ENCODE data around the gene VPS13D. TPM values are rescaled to one million over a fixed set of nuclear protein-coding genes. Genes with fewer than 3 reads are reported as not detected.

VPS13D gene
- total RNA-seq, 1 experiment from 2014 or later: 9.6 TPM

GRCh38 chr1:12405325-12406210 is 175.7 kb downstream of the VPS13D start:
- DNase-seq (ENCODE audit: low spot score): peak; percentile 33

- no peak for DNase-seq (ENCODE audit: low spot score)
These were observed 176.6 kb downstream of the VPS13D start for GRCh38 chr1:12406211-12407021.

GRCh38 chr1:12407050-12407961 is 177.5 kb downstream of the VPS13D start:
- peak; percentile 79 for DNase-seq (ENCODE audit: low spot score)

GRCh38 chr1:12407962-12408454 is 178.2 kb downstream of the VPS13D start:
- DNase-seq (ENCODE audit: low spot score): no peak

GRCh38 chr1:12408662-12409061 is 178.8 kb downstream of the VPS13D start:
- DNase-seq (ENCODE audit: low spot score): no peak

GRCh38 chr1:12409681-12410080 is 179.9 kb downstream of the VPS13D start:
- DNase-seq (ENCODE audit: low spot score): no peak

GRCh38 chr1:12410351-12410750 is 180.5 kb downstream of the VPS13D start:
- DNase-seq (ENCODE audit: low spot score): no peak

GRCh38 chr1:12411098-12411497 is 181.3 kb downstream of the VPS13D start:
- no peak for DNase-seq (ENCODE audit: low spot score)

GRCh38 chr1:12411747-12412146 is 181.9 kb downstream of the VPS13D start:
- DNase-seq (ENCODE audit: low spot score): no peak

- no peak for DNase-seq (ENCODE audit: low spot score)
These were observed 182.6 kb downstream of the VPS13D start for GRCh38 chr1:12412439-12412838.

GRCh38 chr1:12413664-12414410 is 184.0 kb downstream of the VPS13D start:
- peak; percentile 32 for DNase-seq (ENCODE audit: low spot score)

GRCh38 chr1:12414444-12415018 is 184.7 kb downstream of the VPS13D start:
- no peak for DNase-seq (ENCODE audit: low spot score)

- DNase-seq (ENCODE audit: low spot score): no peak
These were observed 185.2 kb downstream of the VPS13D start for GRCh38 chr1:12415038-12415466.

- no peak for DNase-seq (ENCODE audit: low spot score)
These were observed 186.3 kb downstream of the VPS13D start for GRCh38 chr1:12416101-12416500.

GRCh38 chr1:12416744-12417143 is 186.9 kb downstream of the VPS13D start:
- no peak for DNase-seq (ENCODE audit: low spot score)

- no peak for DNase-seq (ENCODE audit: low spot score)
These were observed 187.6 kb downstream of the VPS13D start for GRCh38 chr1:12417389-12417788.

- no peak for DNase-seq (ENCODE audit: low spot score)
These were observed 190.3 kb downstream of the VPS13D start for GRCh38 chr1:12420171-12420570.

- peak; percentile 25 for DNase-seq (ENCODE audit: low spot score)
These were observed 192.7 kb downstream of the VPS13D start for GRCh38 chr1:12422488-12422887.

GRCh38 chr1:12424087-12424529 is 194.3 kb downstream of the VPS13D start:
- no peak for DNase-seq (ENCODE audit: low spot score)

GRCh38 chr1:12424793-12425192 is 195.0 kb downstream of the VPS13D start:
- no peak for DNase-seq (ENCODE audit: low spot score)
